ENCODE measurements around the gene AGAP1. TPM values are rescaled to one million over a fixed set of nuclear protein-coding genes. Genes with fewer than 3 reads are reported as not detected.

Gene AGAP1
- total RNA-seq, 1 donor from 2014 or later = 46.3 TPM

DNA sequence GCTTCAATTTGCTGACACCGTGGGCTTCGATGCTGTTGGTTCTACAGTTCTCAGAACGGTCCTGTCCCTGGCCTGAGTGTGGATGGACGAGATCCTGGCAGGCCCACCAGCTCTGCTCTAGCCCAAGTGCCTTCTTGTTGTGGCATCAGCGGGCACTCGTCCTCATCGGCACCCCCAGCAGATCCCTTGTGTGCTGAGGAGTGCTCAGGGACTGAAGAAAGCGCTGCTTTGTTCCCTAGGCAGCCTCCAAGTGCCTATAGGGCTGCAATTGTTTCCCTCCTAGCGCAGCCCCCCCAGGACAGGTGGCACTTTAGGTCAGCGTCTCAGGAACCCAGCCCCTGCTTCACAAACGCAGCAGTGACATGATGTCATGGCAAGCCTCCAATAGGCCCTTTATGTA, 217.7 kb downstream of the AGAP1 start:
- Mint-ChIP-seq H3K27me3 (no peaks in the 10 kb centered on the region), H3K4me1 (ENCODE audit: unreplicated experiment) (peaks cover 45% of the 10 kb centered on the region), H3K4me3 (no peak overlapping the region), H3K27ac (no peak overlapping the region), H3K36me3 (peaks cover 23% of the 10 kb centered on the region), H3K9me3 (peaks cover 5% of the 10 kb centered on the region)
- DNase-seq (ENCODE audit: extremely low spot score, unreplicated experiment) = no peak
- TF ChIP-seq, protein P1, sequence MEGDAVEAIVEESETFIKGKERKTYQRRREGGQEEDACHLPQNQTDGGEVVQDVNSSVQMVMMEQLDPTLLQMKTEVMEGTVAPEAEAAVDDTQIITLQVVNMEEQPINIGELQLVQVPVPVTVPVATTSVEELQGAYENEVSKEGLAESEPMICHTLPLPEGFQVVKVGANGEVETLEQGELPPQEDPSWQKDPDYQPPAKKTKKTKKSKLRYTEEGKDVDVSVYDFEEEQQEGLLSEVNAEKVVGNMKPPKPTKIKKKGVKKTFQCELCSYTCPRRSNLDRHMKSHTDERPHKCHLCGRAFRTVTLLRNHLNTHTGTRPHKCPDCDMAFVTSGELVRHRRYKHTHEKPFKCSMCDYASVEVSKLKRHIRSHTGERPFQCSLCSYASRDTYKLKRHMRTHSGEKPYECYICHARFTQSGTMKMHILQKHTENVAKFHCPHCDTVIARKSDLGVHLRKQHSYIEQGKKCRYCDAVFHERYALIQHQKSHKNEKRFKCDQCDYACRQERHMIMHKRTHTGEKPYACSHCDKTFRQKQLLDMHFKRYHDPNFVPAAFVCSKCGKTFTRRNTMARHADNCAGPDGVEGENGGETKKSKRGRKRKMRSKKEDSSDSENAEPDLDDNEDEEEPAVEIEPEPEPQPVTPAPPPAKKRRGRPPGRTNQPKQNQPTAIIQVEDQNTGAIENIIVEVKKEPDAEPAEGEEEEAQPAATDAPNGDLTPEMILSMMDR (conservative IDR thresholded peaks at IDR 0.05) = no peak

DNA sequence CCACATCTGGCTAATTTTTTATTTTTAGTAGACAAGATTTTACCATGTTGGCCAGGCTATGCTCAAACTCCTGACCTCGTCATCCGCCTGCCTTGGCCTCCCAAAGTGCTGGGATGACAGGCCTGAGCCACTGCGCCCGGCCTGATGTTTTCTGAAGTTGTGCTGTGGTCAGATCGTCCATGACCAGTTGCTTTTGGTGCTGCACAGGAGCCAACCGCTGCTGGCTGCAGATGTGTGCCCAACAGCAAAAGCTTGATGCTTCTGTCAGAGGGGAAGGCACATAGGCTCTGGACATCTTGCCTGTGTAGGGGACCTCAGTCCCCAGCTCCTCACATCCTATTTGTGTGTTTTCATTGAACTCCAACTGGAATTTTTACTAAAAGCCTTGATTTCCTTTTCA, 218.3 kb downstream of the AGAP1 start:
- TF ChIP-seq, protein P1 (conservative IDR thresholded peaks at IDR 0.05) = no peak
- no peak overlapping the region for H3K27ac Mint-ChIP-seq

DNA sequence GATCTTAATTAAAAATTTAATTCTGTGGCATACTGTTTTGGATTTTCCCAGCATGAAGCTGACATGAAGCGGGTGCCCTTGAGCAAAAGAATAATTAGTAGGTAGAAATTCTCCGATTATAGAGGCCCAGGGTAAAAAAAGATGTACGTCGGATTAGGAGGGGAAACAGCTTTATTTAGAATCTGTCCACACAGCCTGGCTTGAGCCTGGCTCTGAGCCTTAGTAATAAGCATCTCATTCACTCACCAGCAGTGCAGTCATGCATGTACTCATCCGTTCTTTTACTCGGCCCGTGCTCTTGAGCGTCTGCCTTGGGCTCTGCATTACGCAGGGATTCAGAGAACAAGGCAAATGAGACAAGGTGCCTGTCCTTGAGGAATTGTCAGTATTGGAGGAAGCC, 219.3 kb downstream of the AGAP1 start:
- DNase-seq (ENCODE audit: extremely low spot score, unreplicated experiment) = no peak
- Mint-ChIP-seq H3K9me3 (peaks cover under 1% of the 10 kb centered on the region), H3K36me3 (peaks cover 26% of the 10 kb centered on the region), H3K4me1 (ENCODE audit: unreplicated experiment) (peaks cover 41% of the 10 kb centered on the region), H3K27ac (no peak overlapping the region), H3K4me3 (no peak overlapping the region), H3K27me3 (no peaks in the 10 kb centered on the region)
- TF ChIP-seq, protein P1 (conservative IDR thresholded peaks at IDR 0.05) = no peak

More for the DNA sequence above, 218.3 kb downstream of the AGAP1 start:
- Mint-ChIP-seq H3K9me3 (peaks cover 5% of the 10 kb centered on the region), H3K4me3 (no peak overlapping the region), H3K36me3 (peaks cover 26% of the 10 kb centered on the region), H3K4me1 (ENCODE audit: unreplicated experiment) (peaks cover 44% of the 10 kb centered on the region), H3K27me3 (no peaks in the 10 kb centered on the region)
- DNase-seq (ENCODE audit: extremely low spot score, unreplicated experiment) = no peak

DNA sequence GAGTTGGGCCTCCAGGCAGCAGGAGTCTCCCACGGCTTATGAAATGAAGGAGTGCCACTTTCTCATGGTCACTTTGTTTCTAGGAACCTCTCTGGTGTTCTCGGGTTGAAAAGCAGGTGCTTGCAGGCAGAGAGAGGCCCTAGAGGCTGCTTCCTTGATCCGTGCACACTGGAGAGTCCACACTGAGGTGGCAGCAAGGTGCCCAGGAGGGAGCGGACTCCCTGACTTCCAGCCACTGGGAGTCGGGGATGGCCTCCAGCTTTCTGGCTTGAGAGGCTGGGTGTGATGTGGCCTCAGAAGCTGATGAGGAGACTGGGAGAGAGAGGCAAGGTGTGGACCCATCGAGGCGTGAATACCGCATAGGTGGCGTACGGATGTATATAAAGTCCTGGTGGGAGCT, 221.8 kb downstream of the AGAP1 start:
- Mint-ChIP-seq H3K4me1 (ENCODE audit: unreplicated experiment) (peaks cover 21% of the 10 kb centered on the region), H3K9me3 (no peaks in the 10 kb centered on the region), H3K27me3 (no peaks in the 10 kb centered on the region), H3K27ac (no peak overlapping the region), H3K36me3 (peaks cover 14% of the 10 kb centered on the region), H3K4me3 (no peak overlapping the region)
- DNase-seq (ENCODE audit: extremely low spot score, unreplicated experiment) = no peak
- TF ChIP-seq, protein P1 (conservative IDR thresholded peaks at IDR 0.05) = no peak

DNA sequence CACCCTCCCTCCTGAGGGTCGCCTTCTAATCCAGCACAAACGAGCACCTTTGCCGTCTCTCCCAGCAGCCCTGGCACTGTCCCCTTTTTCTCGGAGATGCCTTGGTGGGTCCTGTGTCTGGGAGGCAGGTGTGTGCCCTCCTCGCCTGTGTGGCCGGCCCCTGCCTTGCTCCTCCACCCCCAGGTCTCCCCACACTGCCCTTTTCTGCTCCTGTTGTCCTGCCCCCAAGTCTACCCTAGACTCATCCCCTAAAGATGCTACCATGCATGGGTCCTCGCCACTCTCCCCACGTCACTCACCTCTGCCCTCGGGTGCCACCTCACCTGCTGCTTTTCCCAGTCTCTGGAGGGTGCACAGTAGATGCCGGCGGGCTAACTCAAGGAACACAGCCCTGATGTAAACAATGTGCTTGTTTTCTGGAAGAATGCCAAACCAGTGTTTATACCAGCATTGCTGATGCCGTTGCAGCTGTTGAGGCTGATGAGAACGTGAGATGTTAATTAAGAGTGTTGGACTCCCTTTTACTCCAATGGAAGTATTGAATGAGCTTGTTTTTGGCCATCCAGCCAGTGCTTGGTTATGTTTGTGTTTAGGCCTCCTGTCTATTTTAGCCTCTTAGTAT, 223.1 kb downstream of the AGAP1 start:
- no peaks in the 10 kb centered on the region for H3K9me3 Mint-ChIP-seq
- peaks cover 18% of the 10 kb centered on the region for H3K36me3 Mint-ChIP-seq
- peak overlapping the region; percentile 76 for H3K27ac Mint-ChIP-seq
- TF ChIP-seq, protein P1 (conservative IDR thresholded peaks at IDR 0.05) = no peak
- no peaks in the 10 kb centered on the region for H3K27me3 Mint-ChIP-seq
- no peak overlapping the region for H3K4me3 Mint-ChIP-seq
- no peak for DNase-seq (ENCODE audit: extremely low spot score, unreplicated experiment)
- peaks cover 21% of the 10 kb centered on the region for H3K4me1 Mint-ChIP-seq (ENCODE audit: unreplicated experiment)

All from type B pancreatic cell (in vitro differentiated cells).